Epithelial cell of esophagus (primary cell): ENCODE data around the gene NEK11.

ENCODE experiments used
- DNase-seq: peaks from one replicate; pipeline ENCODE4 v3.0.0; 2010; ENCODE audit warnings: low read depth
- H3K4me3 ChIP-seq: 2 replicates; pipeline ENCODE4 v1.5.1; 2011; ENCODE audit warnings: mild to moderate bottlenecking, low read length, control low read depth
- CTCF ChIP-seq: IDR thresholded peaks from 2 replicates; pipeline ENCODE4 v1.5.1; 2011; ENCODE audit warnings: low read depth, mild to moderate bottlenecking, low read length, control low read depth, inconsistent platforms; ENCODE audit not compliant: insufficient read depth; ENCODE audit errors: missing control alignments

NEK11 gene

GRCh38 chr3:131114256-131114655 lies 87.6 kb downstream of the NEK11 start:
- TF ChIP-seq CTCF = no peak
- DNase-seq = peak; percentile 25
- no peak overlapping the region for H3K4me3 ChIP-seq

GRCh38 chr3:131125684-131126083 lies 99.0 kb downstream of the NEK11 start:
- H3K4me3 ChIP-seq = no peak overlapping the region
- TF ChIP-seq CTCF = no peak
- no peak for DNase-seq

- DNase-seq = no peak
- no peak overlapping the region for H3K4me3 ChIP-seq
- TF ChIP-seq CTCF = no peak
Observed at GRCh38 chr3:131140891-131141290, 114.2 kb downstream of the NEK11 start.

GRCh38 chr3:131141770-131142169 lies 115.1 kb downstream of the NEK11 start:
- no peak for DNase-seq
- no peak for TF ChIP-seq CTCF
- no peak overlapping the region for H3K4me3 ChIP-seq

- no peak for DNase-seq
- H3K4me3 ChIP-seq = no peak overlapping the region
- no peak for TF ChIP-seq CTCF
Observed at GRCh38 chr3:131142580-131142979, 115.9 kb downstream of the NEK11 start.

- DNase-seq = no peak
- TF ChIP-seq CTCF = no peak
- no peak overlapping the region for H3K4me3 ChIP-seq
Observed at GRCh38 chr3:131143802-131144201, 117.1 kb downstream of the NEK11 start.

GRCh38 chr3:131147534-131147933 lies 120.9 kb downstream of the NEK11 start:
- TF ChIP-seq CTCF = no peak
- H3K4me3 ChIP-seq = no peak overlapping the region
- DNase-seq = no peak
